PC-9 (cell line): ENCODE measurements around the gene C19orf25.

Experiments used
- CTCF ChIP-seq: fragments of 200-600 bp; sonication (generic); conservative IDR thresholded peaks from 2 replicates; pipeline ENCODE4 v1.6.1; 2017; ENCODE audit warnings: mixed run types, antibody characterized with exemption, mild to moderate bottlenecking, moderate library complexity
- EZH2 ChIP-seq: fragments of 200-600 bp; sonication (generic); IDR thresholded peaks from 2 replicates; pipeline ENCODE4 v1.8.0; 2017; ENCODE audit warnings: antibody characterized with exemption, low read depth

- no peak for TF ChIP-seq EZH2
- no peak for TF ChIP-seq CTCF
These were observed 12.8 kb upstream of the C19orf25 start for GRCh38 chr19:1491849-1492170.
